ENCODE measurements around the gene TGFBR3L.
"Not testable (repeated sequence)": the region's sequence is repeated elsewhere in the genome, so short reads cannot be mapped to it uniquely, and the experiment has no call there.

TGFBR3L gene

GRCh38 chr19:7879836-7880235 is 34.8 kb upstream of the TGFBR3L start:
- DNase-seq = no peak

GRCh38 chr19:7881910-7882309 is 32.7 kb upstream of the TGFBR3L start:
- no peak for DNase-seq

- no peak for DNase-seq
Measured at GRCh38 chr19:7883105-7883504, 31.5 kb upstream of the TGFBR3L start.

- no peak for DNase-seq
Measured at GRCh38 chr19:7883796-7884570, 30.6 kb upstream of the TGFBR3L start.

- no peak for DNase-seq
Measured at GRCh38 chr19:7885818-7886217, 28.8 kb upstream of the TGFBR3L start.

- DNase-seq = no peak
Measured at GRCh38 chr19:7887408-7888144, 27.1 kb upstream of the TGFBR3L start.

GRCh38 chr19:7888145-7888825 is 26.3 kb upstream of the TGFBR3L start, which contains the start of gene LRRC8E:
TSS of gene LRRC8E (plus strand) at chr19:7888510. CDS start at chr19:7895604, 7,094 bp downstream.
- DNase-seq = peak; percentile 32 to 48

GRCh38 chr19:7888826-7889217 is 25.8 kb upstream of the TGFBR3L start:
- no peak for DNase-seq

- DNase-seq = not testable (repeated sequence)
Measured at GRCh38 chr19:7893362-7894101, 21.1 kb upstream of the TGFBR3L start.

GRCh38 chr19:7894612-7895309 is 19.9 kb upstream of the TGFBR3L start:
- no peak for DNase-seq

GRCh38 chr19:7895565-7895964 is 19.1 kb upstream of the TGFBR3L start:
- DNase-seq = no peak

GRCh38 chr19:7897292-7897691 is 17.3 kb upstream of the TGFBR3L start:
- no peak for DNase-seq

- no peak for DNase-seq
Measured at GRCh38 chr19:7898967-7899366, 15.7 kb upstream of the TGFBR3L start.

GRCh38 chr19:7899751-7900378 is 14.8 kb upstream of the TGFBR3L start:
- no peak for DNase-seq

- DNase-seq = no peak
Measured at GRCh38 chr19:7900401-7900870, 14.2 kb upstream of the TGFBR3L start.

- no peak for DNase-seq
Measured at GRCh38 chr19:7900931-7901330, 13.7 kb upstream of the TGFBR3L start.

GRCh38 chr19:7901337-7901736 is 13.3 kb upstream of the TGFBR3L start:
- DNase-seq = no peak

- no peak for DNase-seq
Measured at GRCh38 chr19:7902796-7903243, 11.8 kb upstream of the TGFBR3L start.

GRCh38 chr19:7903244-7904073 is 11.2 kb upstream of the TGFBR3L start, which contains the start of gene MAP2K7:
TSS of gene MAP2K7 (plus strand) at chr19:7903877. CDS start at chr19:7903945, 68 bp downstream.
- peak; percentile 100 for DNase-seq
